ENCODE measurements around the gene DDX41.
A peak's percentile ranks its signal among the peaks of the same experiment; 100 is the strongest.

Gene DDX41

DNA sequence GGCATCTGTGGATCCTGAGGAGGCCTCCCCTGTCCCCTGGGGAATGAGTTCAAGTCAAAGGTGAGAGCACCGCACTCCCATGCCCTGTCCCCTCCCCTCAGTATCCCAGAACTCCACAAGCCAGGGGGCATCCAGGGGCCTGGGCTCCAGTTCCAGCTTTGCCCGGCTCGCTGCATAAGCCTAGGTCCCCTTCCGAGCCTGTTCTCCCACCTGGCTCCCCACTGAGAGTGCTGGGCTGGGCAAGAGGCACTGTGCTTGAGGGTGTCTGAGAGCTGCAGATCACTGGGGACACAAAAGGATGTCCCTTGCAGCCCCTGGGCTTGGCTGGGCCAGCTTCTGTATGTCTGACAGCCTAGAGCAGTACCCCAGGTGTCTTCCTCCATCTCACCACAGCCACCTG lies 11.7 kb downstream of the DDX41 start:
- DNase-seq (ENCODE audit: low spot score) = no peak
- TF ChIP-seq, protein P1, sequence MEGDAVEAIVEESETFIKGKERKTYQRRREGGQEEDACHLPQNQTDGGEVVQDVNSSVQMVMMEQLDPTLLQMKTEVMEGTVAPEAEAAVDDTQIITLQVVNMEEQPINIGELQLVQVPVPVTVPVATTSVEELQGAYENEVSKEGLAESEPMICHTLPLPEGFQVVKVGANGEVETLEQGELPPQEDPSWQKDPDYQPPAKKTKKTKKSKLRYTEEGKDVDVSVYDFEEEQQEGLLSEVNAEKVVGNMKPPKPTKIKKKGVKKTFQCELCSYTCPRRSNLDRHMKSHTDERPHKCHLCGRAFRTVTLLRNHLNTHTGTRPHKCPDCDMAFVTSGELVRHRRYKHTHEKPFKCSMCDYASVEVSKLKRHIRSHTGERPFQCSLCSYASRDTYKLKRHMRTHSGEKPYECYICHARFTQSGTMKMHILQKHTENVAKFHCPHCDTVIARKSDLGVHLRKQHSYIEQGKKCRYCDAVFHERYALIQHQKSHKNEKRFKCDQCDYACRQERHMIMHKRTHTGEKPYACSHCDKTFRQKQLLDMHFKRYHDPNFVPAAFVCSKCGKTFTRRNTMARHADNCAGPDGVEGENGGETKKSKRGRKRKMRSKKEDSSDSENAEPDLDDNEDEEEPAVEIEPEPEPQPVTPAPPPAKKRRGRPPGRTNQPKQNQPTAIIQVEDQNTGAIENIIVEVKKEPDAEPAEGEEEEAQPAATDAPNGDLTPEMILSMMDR (IDR thresholded peaks at IDR 0.05; ENCODE audit: extremely low read depth, insufficient read depth, missing control alignments) = no peak
- in situ Hi-C loops (cut with MboI; ENCODE audit: low pct_unique_long_range_greater_than_20kb, low sequenced_read_pairs, unreplicated experiment) = no loop called here

DNA sequence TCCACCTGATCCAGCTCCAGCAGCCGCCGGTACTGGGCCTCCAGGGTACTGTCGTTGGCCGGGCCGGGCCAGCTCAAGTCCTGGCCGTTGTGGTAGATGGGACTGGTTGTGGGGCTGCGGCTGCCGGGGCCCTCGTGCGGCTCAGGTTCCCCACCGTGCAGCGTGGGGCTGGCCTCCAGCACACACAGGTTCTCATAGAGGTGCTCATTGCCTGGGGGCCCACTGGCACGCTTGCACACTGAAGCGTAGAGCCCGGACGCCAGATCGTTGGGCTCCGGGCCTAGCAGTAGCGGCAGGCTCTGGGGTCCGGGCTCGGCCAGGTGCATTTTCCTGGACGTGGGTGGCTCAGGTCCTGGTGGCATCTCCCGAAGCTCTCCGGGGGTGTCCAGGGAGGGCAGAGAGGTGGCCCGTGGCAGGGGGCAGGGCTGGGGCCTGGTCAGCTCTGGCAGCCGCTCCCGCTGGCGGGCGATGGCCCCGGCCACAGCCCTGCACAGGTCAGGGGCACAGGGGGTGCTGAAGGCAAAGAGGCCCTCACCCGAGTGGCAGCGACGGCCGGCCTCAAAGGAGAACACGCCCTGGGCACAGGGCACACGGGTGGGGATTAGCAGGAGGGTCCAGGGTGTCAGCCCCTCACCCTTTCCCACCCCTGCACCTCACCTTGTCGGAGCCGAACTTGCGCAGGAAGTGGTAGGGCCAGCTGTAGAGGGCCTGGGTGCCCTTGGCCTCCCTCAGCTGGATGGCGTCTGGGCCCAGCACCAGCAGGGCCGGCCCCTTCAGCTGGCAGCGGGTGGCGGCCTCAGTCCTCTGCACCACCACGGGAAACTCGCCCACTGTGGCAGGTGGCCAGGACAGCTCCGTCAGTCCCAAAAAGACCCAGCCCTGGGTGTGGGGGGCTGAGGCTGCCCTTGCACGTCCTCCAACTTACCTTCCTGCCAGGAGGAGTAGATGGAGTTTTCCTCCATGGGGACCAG lies 12.4 kb downstream of the DDX41 start:
- TF ChIP-seq, protein P1 (IDR thresholded peaks at IDR 0.05; ENCODE audit: extremely low read depth, insufficient read depth, missing control alignments) = no peak
- in situ Hi-C loops (cut with MboI; ENCODE audit: low pct_unique_long_range_greater_than_20kb, low sequenced_read_pairs, unreplicated experiment) = no loop called here
- no peak for DNase-seq (ENCODE audit: low spot score)

DNA sequence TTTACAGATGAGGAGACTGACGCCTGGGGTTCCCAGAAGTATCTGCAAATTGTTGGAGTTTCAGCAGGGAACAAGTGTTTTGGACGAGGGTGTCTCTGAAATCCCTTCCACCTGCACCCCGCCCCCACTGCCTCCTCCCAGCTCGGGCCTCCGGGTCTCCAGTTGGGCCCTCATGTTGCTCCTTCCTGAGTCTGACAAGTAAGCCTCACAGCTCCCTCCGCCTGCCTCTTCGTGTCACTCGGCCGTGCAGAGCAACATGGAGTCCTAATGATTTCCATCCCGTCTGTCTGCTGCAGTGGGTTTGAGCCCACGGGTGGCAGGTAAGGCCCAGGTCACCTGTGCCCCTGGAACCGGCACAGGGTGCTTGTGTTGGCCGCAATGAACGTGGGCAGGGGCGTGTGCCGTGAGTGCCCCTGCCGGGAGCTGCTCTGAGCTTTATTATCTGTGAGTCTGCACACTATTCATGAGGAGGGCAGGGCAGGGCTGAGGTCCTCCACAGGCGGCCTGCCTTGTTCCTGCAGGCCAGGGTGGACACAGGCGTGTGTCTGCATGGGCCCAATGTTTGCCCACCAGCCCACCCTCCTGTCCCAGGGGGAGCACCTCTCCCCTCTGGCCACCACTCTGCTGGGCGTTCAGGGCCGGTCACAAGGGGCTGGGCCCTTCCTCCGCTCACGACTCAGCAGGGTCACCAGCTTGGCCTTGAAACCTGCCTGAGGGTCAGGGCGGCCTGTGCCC lies 13.2 kb downstream of the DDX41 start:
- TF ChIP-seq, protein P1 (IDR thresholded peaks at IDR 0.05; ENCODE audit: extremely low read depth, insufficient read depth, missing control alignments) = no peak
- DNase-seq (ENCODE audit: low spot score) = no peak
- in situ Hi-C loops (cut with MboI; ENCODE audit: low pct_unique_long_range_greater_than_20kb, low sequenced_read_pairs, unreplicated experiment) = no loop called here

DNA sequence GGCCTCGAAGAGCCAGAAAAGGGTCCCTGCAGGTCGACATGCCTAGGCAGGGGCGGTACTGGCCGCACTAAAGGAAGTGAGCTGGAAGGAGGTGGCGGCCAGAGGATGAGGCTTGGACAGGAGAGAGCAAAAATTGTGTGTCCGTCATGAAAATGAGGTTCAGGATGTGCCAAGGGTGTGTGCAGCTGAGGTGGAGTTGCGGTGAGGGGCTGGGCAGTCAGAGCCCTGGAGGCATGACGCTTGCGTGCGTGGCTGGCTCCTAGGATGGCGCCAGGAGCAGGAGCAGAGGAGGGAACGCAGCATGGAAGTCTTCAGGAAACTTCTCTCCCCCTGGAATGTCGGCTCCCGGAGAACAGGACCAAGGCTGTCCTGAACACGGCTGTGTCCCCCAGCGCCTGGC lies 13.9 kb downstream of the DDX41 start:
- TF ChIP-seq, protein P1 (IDR thresholded peaks at IDR 0.05; ENCODE audit: extremely low read depth, insufficient read depth, missing control alignments) = no peak
- in situ Hi-C loops (cut with MboI; ENCODE audit: low pct_unique_long_range_greater_than_20kb, low sequenced_read_pairs, unreplicated experiment) = no loop called here
- DNase-seq (ENCODE audit: low spot score) = no peak

DNA sequence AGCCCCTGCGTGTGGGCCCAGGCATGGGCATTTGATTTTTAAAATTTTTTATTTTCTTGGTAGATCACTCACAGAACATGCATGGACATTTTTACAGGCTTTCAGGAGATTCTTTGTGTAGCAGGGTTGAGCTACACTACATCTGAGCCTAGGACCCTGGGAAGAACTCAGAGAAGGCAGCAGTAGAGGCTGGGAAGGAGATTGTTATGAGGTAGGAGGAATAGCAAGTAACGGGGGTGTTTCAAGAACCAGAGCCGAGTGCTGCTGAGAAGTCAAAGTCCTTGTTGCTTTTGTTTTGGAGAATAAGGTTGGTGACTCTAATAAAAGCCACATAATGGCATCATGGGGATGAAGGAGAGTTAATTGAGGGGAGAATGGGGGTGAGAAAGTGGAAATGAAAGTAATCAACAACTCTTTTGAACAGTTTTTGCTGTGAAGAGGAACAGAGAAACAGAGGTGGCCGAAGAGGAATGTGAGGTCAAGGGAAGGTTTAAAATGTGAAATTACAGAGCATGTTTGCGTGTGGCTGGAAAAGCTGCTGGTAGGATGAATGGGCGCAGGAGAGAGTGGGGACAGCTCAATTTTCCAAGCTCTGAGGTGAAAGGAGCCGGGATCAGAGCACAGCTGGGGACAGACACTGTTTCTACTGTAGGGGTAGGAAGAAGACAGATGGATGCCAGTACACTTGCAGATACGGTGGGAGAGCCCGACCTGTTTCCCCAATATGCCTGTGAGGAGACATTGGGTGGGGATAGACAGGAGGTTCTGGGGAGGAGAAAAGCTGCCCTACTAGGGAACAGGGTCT lies 14.7 kb downstream of the DDX41 start:
- TF ChIP-seq, protein P1 (IDR thresholded peaks at IDR 0.05; ENCODE audit: extremely low read depth, insufficient read depth, missing control alignments) = no peak
- peak; percentile 77 for DNase-seq (ENCODE audit: low spot score)
- in situ Hi-C loops (cut with MboI; ENCODE audit: low pct_unique_long_range_greater_than_20kb, low sequenced_read_pairs, unreplicated experiment) = no loop called here

All from GM13977 (cell line).